ENCODE measurements around the gene PKD1L1.
"Not testable (repeated sequence)": the region's sequence is repeated elsewhere in the genome, so short reads cannot be mapped to it uniquely, and the experiment has no call there.

The PKD1L1 gene

GRCh38 chr7:47756636-47757035 is 191.6 kb downstream of the PKD1L1 start:
- no peak for DNase-seq

- DNase-seq, result no peak
These were observed 193.0 kb downstream of the PKD1L1 start for GRCh38 chr7:47755248-47755647.

- not testable (repeated sequence) for DNase-seq
These were observed 196.5 kb downstream of the PKD1L1 start for GRCh38 chr7:47751724-47752123.

- no peak for DNase-seq
These were observed 197.2 kb downstream of the PKD1L1 start for GRCh38 chr7:47751043-47751442.

- DNase-seq, result no peak
These were observed 200.2 kb downstream of the PKD1L1 start for GRCh38 chr7:47748041-47748440.

- no peak for DNase-seq
These were observed 201.1 kb downstream of the PKD1L1 start for GRCh38 chr7:47747160-47747559.

GRCh38 chr7:47746468-47746867 is 201.8 kb downstream of the PKD1L1 start:
- no peak for DNase-seq

- no peak for DNase-seq
These were observed 203.4 kb downstream of the PKD1L1 start for GRCh38 chr7:47744883-47745282.

- no peak for DNase-seq
These were observed 204.2 kb downstream of the PKD1L1 start for GRCh38 chr7:47743965-47744591.

GRCh38 chr7:47741984-47742383 is 206.3 kb downstream of the PKD1L1 start:
- no peak for DNase-seq

- no peak for DNase-seq
These were observed 208.4 kb downstream of the PKD1L1 start for GRCh38 chr7:47739891-47740290.

- no peak for DNase-seq
These were observed 208.9 kb downstream of the PKD1L1 start for GRCh38 chr7:47739301-47739875.

GRCh38 chr7:47738563-47739166 is 209.6 kb downstream of the PKD1L1 start:
- no peak for DNase-seq

GRCh38 chr7:47737601-47738000 is 210.7 kb downstream of the PKD1L1 start:
- no peak for DNase-seq

- DNase-seq, result no peak
These were observed 212.6 kb downstream of the PKD1L1 start for GRCh38 chr7:47735431-47736345.

GRCh38 chr7:47734949-47735291 is 213.3 kb downstream of the PKD1L1 start:
- no peak for DNase-seq

- no peak for DNase-seq
These were observed 213.8 kb downstream of the PKD1L1 start for GRCh38 chr7:47734287-47734948.

- no peak for DNase-seq
These were observed 218.1 kb downstream of the PKD1L1 start for GRCh38 chr7:47730142-47730541.

- DNase-seq, result no peak
These were observed 222.1 kb downstream of the PKD1L1 start for GRCh38 chr7:47726047-47726726.

- DNase-seq, result no peak
These were observed 223.1 kb downstream of the PKD1L1 start for GRCh38 chr7:47725031-47725780.
